KMS-11 (cell line): ENCODE measurements around the gene TRERF1.

ENCODE experiments used
- H2AFZ ChIP-seq: fragments of 200-600 bp; sonication (generic); 2 replicates; pipeline ENCODE4 v1.6.1; 2016; ENCODE audit warnings: antibody characterized with exemption, mixed run types, low read depth
- H3K27ac ChIP-seq: fragments of 200-600 bp; sonication (generic); 2 replicates; pipeline ENCODE4 v1.6.1; 2016; ENCODE audit warnings: mild to moderate bottlenecking, mixed run types
- H3K27me3 ChIP-seq: fragments of 200-600 bp; sonication (generic); 2 replicates; pipeline ENCODE4 v1.6.1; 2017; ENCODE audit warnings: mild to moderate bottlenecking, low read depth, mixed run types, moderate library complexity; ENCODE audit not compliant: insufficient read depth
- H3K36me3 ChIP-seq: fragments of 200-600 bp; sonication (generic); 2 replicates; pipeline ENCODE4 v1.6.1; 2017; ENCODE audit warnings: mild to moderate bottlenecking, mixed run types; ENCODE audit not compliant: insufficient read depth
- H3K4me1 ChIP-seq: fragments of 200-600 bp; sonication (generic); 2 replicates; pipeline ENCODE4 v1.6.1; 2016; ENCODE audit warnings: mild to moderate bottlenecking, low read depth, mixed run types; ENCODE audit not compliant: poor library complexity, severe bottlenecking
- H3K4me2 ChIP-seq: fragments of 200-600 bp; sonication (generic); 2 replicates; pipeline ENCODE4 v1.7.0; 2016; ENCODE audit warnings: mild to moderate bottlenecking, mixed run types
- H3K4me3 ChIP-seq: fragments of 200-600 bp; sonication (generic); IDR thresholded peaks from 2 replicates; pipeline ENCODE4 v1.6.1; 2017; ENCODE audit warnings: low read depth, low read length, mixed read lengths; ENCODE audit not compliant: insufficient read depth
- H3K79me2 ChIP-seq: fragments of 200-600 bp; sonication (generic); 2 replicates; pipeline ENCODE4 v1.6.1; 2016; ENCODE audit warnings: low read depth, mixed run types; ENCODE audit not compliant: insufficient read depth
- H3K9ac ChIP-seq: fragments of 200-600 bp; sonication (generic); 2 replicates; pipeline ENCODE4 v1.6.1; 2016; ENCODE audit warnings: mild to moderate bottlenecking, mixed run types
- H4K20me1 ChIP-seq: fragments of 200-600 bp; sonication (generic); 2 replicates; pipeline ENCODE4 v1.6.1; 2016; ENCODE audit warnings: mild to moderate bottlenecking, mixed run types; ENCODE audit not compliant: insufficient read depth
- CTCF ChIP-seq: fragments of 200-600 bp; sonication (generic); conservative IDR thresholded peaks from 2 replicates; pipeline ENCODE4 v1.6.1; 2017; ENCODE audit warnings: low read depth, mild to moderate bottlenecking, antibody characterized with exemption, low read length, moderate library complexity, mixed read lengths

The TRERF1 gene

GRCh38 chr6:42263165-42263728 is 188.5 kb downstream of the TRERF1 start:
- Histone ChIP-seq H3K9ac (no peak overlapping the region), H3K4me3 (no peak overlapping the region), H3K79me2 (no peaks in the 10 kb centered on the region), H3K27ac (no peak overlapping the region), H4K20me1 (no peaks in the 10 kb centered on the region), H3K36me3 (no peaks in the 10 kb centered on the region), H3K4me1 (peaks cover 18% of the 10 kb centered on the region), H2AFZ (no peak overlapping the region), H3K27me3 (no peaks in the 10 kb centered on the region), H3K4me2 (no peak overlapping the region)
- TF ChIP-seq CTCF = no peak

GRCh38 chr6:42260972-42261371 is 190.8 kb downstream of the TRERF1 start:
- no peaks in the 10 kb centered on the region for H3K4me1 ChIP-seq
- H3K36me3 ChIP-seq = no peaks in the 10 kb centered on the region
- H3K4me3 ChIP-seq = no peak overlapping the region
- H3K9ac ChIP-seq = no peak overlapping the region
- H3K4me2 ChIP-seq = no peak overlapping the region
- H3K27ac ChIP-seq = no peak overlapping the region
- no peaks in the 10 kb centered on the region for H3K27me3 ChIP-seq
- no peak for TF ChIP-seq CTCF
- H2AFZ ChIP-seq = no peak overlapping the region
- no peaks in the 10 kb centered on the region for H3K79me2 ChIP-seq
- H4K20me1 ChIP-seq = no peaks in the 10 kb centered on the region

GRCh38 chr6:42260396-42260888 is 191.3 kb downstream of the TRERF1 start:
- Histone ChIP-seq H3K27me3 (no peaks in the 10 kb centered on the region), H2AFZ (no peak overlapping the region), H3K79me2 (no peaks in the 10 kb centered on the region), H3K4me2 (no peak overlapping the region), H4K20me1 (no peaks in the 10 kb centered on the region), H3K9ac (no peak overlapping the region), H3K4me3 (no peak overlapping the region), H3K36me3 (no peaks in the 10 kb centered on the region), H3K4me1 (no peaks in the 10 kb centered on the region), H3K27ac (no peak overlapping the region)
- no peak for TF ChIP-seq CTCF

GRCh38 chr6:42259841-42260395 is 191.8 kb downstream of the TRERF1 start:
- Histone ChIP-seq H3K36me3 (no peaks in the 10 kb centered on the region), H4K20me1 (no peaks in the 10 kb centered on the region), H3K4me2 (no peak overlapping the region), H3K4me1 (no peaks in the 10 kb centered on the region), H3K27me3 (no peaks in the 10 kb centered on the region), H3K4me3 (no peak overlapping the region), H3K27ac (no peak overlapping the region), H2AFZ (no peak overlapping the region), H3K79me2 (no peaks in the 10 kb centered on the region), H3K9ac (no peak overlapping the region)
- TF ChIP-seq CTCF = no peak
